Astrocyte (in vitro differentiated cells and primary cell): ENCODE results near the gene ZNF717. TPM values are rescaled to one million over a fixed set of nuclear protein-coding genes. Genes with fewer than 3 reads are reported as not detected.

Experiments used
- DNase-seq: peaks from one replicate; pipeline ENCODE4 v3.0.0-alpha.2; 2010; ENCODE audit warnings: low read depth
- FAIRE-seq: peaks from 2 replicates; lab custom pipeline; 2011; peaks lifted over from hg19 to GRCh38; lab: Jason Lieb, UNC
- H2AFZ ChIP-seq: 2 replicates; pipeline ENCODE4 v1.6.0; 2012; ENCODE audit warnings: low read depth, low read length, inconsistent platforms
- H3K27ac ChIP-seq: 2 replicates; pipeline ENCODE4 v1.5.1; 2011; ENCODE audit warnings: low read depth, low read length, inconsistent platforms
- H3K27me3 ChIP-seq: 2 replicates; pipeline ENCODE4 v1.6.0; 2011; ENCODE audit warnings: low read length, inconsistent platforms; ENCODE audit not compliant: insufficient read depth
- H3K36me3 ChIP-seq: 2 replicates; pipeline ENCODE4 v1.5.1; 2011; ENCODE audit warnings: low read length, inconsistent platforms; ENCODE audit not compliant: insufficient read depth
- H3K4me1 ChIP-seq: 2 replicates; pipeline ENCODE4 v1.5.1; 2011; ENCODE audit warnings: low read length, inconsistent platforms; ENCODE audit not compliant: insufficient read depth
- H3K4me2 ChIP-seq: 2 replicates; pipeline ENCODE4 v1.6.0; 2012; ENCODE audit warnings: low read length, inconsistent platforms
- H3K4me3 ChIP-seq: 2 replicates; pipeline ENCODE4 v1.5.1; 2011; ENCODE audit warnings: low read depth, mild to moderate bottlenecking, low read length, inconsistent platforms; ENCODE audit not compliant: insufficient read depth
- H3K79me2 ChIP-seq: 2 replicates; pipeline ENCODE4 v1.6.0; 2012; ENCODE audit warnings: mild to moderate bottlenecking, low read length, inconsistent platforms; ENCODE audit not compliant: insufficient read depth
- H3K9ac ChIP-seq: 2 replicates; pipeline ENCODE4 v1.6.0; 2012; ENCODE audit warnings: mild to moderate bottlenecking, low read length, inconsistent platforms
- H3K9me3 ChIP-seq: 2 replicates; pipeline ENCODE4 v1.5.1; 2012; ENCODE audit warnings: low read depth, mild to moderate bottlenecking, low read length, inconsistent platforms; ENCODE audit not compliant: insufficient read depth
- H4K20me1 ChIP-seq: 2 replicates; pipeline ENCODE4 v1.6.0; 2012; ENCODE audit warnings: low read length, inconsistent platforms; ENCODE audit not compliant: insufficient read depth
- H3K27ac Mint-ChIP-seq: one replicate; pipeline ENCODE4 v1.8.0; 2021; ENCODE audit warnings: mild to moderate bottlenecking, mixed read lengths; ENCODE audit not compliant: unreplicated experiment
- H3K27me3 Mint-ChIP-seq: one replicate; pipeline ENCODE4 v1.8.0; 2021; ENCODE audit warnings: low read depth, mixed read lengths; ENCODE audit not compliant: unreplicated experiment
- H3K36me3 Mint-ChIP-seq: one replicate; pipeline ENCODE4 v1.8.0; 2021; ENCODE audit warnings: low read depth, mixed read lengths; ENCODE audit not compliant: unreplicated experiment
- H3K4me1 Mint-ChIP-seq: one replicate; pipeline ENCODE4 v1.8.0; 2021; ENCODE audit warnings: low read depth, mixed read lengths; ENCODE audit not compliant: unreplicated experiment
- H3K4me3 Mint-ChIP-seq: one replicate; pipeline ENCODE4 v1.8.0; 2021; ENCODE audit warnings: mild to moderate bottlenecking, moderate library complexity, mixed read lengths; ENCODE audit not compliant: unreplicated experiment
- H3K9me3 Mint-ChIP-seq: one replicate; pipeline ENCODE4 v1.8.0; 2021; ENCODE audit warnings: mild to moderate bottlenecking, mixed read lengths; ENCODE audit not compliant: unreplicated experiment
- CTCF ChIP-seq: IDR thresholded peaks from 2 replicates; pipeline ENCODE4 v1.5.1; 2011; ENCODE audit warnings: low read depth, mild to moderate bottlenecking, inconsistent platforms, low read length, moderate library complexity; ENCODE audit not compliant: insufficient read depth
- EZH2 ChIP-seq: IDR thresholded peaks from 2 replicates; pipeline ENCODE4 v1.6.1; 2012; ENCODE audit warnings: mild to moderate bottlenecking, low read length, inconsistent platforms; ENCODE audit not compliant: insufficient read depth
- total RNA-seq: library from RNA; stranded (reverse); gene quantifications from 2 replicates; pipeline ENCODE4 v1.2.1, GENCODE V29; 2021

Gene ZNF717
- total RNA-seq, 1 donor from 2014 or later: 2.7 TPM

GRCh38 chr3:75727985-75728384, 57.4 kb downstream of the ZNF717 start:
- FAIRE-seq (no peak), DNase-seq (no peak)
- H3K4me3 Mint-ChIP-seq: no peak overlapping the region
- Histone ChIP-seq H3K4me3 (no peak overlapping the region), H3K27ac (no peak overlapping the region), H3K4me2 (no peak overlapping the region), H4K20me1 (no peaks in the 10 kb centered on the region), H3K36me3 (no peaks in the 10 kb centered on the region), H2AFZ (no peak overlapping the region), H3K4me1 (no peaks in the 10 kb centered on the region), H3K9me3 (peaks cover 17% of the 10 kb centered on the region), H3K79me2 (no peaks in the 10 kb centered on the region), H3K9ac (no peak overlapping the region), H3K27me3 (no peaks in the 10 kb centered on the region)
- H3K9me3 Mint-ChIP-seq: peaks cover 51% of the 10 kb centered on the region
- no peak overlapping the region for H3K27ac Mint-ChIP-seq
- no peaks in the 10 kb centered on the region for H3K4me1 Mint-ChIP-seq
- H3K27me3 Mint-ChIP-seq: no peaks in the 10 kb centered on the region
- H3K36me3 Mint-ChIP-seq: peaks cover 7% of the 10 kb centered on the region
- TF ChIP-seq EZH2 (no peak), CTCF (no peak)

GRCh38 chr3:75692061-75692460, 93.3 kb downstream of the ZNF717 start:
- H3K36me3 ChIP-seq: no peaks in the 10 kb centered on the region

More at GRCh38 chr3:75692061-75692460, 93.3 kb downstream of the ZNF717 start:
- no peak overlapping the region for H3K4me3 Mint-ChIP-seq
- no peak overlapping the region for H3K9ac ChIP-seq
- H3K27ac ChIP-seq: no peak overlapping the region
- no peak overlapping the region for H3K4me3 ChIP-seq
- H3K4me1 ChIP-seq: no peaks in the 10 kb centered on the region
- H3K4me1 Mint-ChIP-seq: no peaks in the 10 kb centered on the region
- H3K79me2 ChIP-seq: no peaks in the 10 kb centered on the region
- peaks cover 9% of the 10 kb centered on the region for H3K9me3 Mint-ChIP-seq
- no peak overlapping the region for H3K4me2 ChIP-seq
- H3K27ac Mint-ChIP-seq: no peak overlapping the region
- no peaks in the 10 kb centered on the region for H3K27me3 ChIP-seq
- H4K20me1 ChIP-seq: no peaks in the 10 kb centered on the region
- H3K36me3 Mint-ChIP-seq: peaks cover 7% of the 10 kb centered on the region
- peaks cover 4% of the 10 kb centered on the region for H3K9me3 ChIP-seq
- H3K27me3 Mint-ChIP-seq: no peaks in the 10 kb centered on the region
- no peak overlapping the region for H2AFZ ChIP-seq
- FAIRE-seq: no peak
- TF ChIP-seq EZH2 (no peak), CTCF (no peak)
- DNase-seq: no peak
